WTC11 (cell line): Measurements from ENCODE around the gene PPFIBP1. TPM values are rescaled to one million over a fixed set of nuclear protein-coding genes. Genes with fewer than 3 reads are reported as not detected.

Experiments used
- ATAC-seq: fragments of 200-7000 bp; cut with Tn5 transposase; 2 replicates; pipeline ENCODE4 v1.10.0; 2021; ENCODE audit warnings: mild to moderate bottlenecking, moderate library complexity
- CTCF ChIA-PET: fragments of 300-600 bp; sonication (Branson Sonifier 250); formaldehyde crosslinking; loops from one replicate; lab custom pipeline; 2021; ENCODE audit warnings: antibody characterized with exemption; lab: Charles Lee
- POLR2A ChIA-PET: fragments of 350-600 bp; sonication (Branson Sonifier 250); formaldehyde crosslinking; loops from one replicate; lab custom pipeline; 2021; ENCODE audit warnings: antibody characterized with exemption; lab: Charles Lee
- DNase-seq: peaks from one replicate; pipeline ENCODE4 v3.0.0; 2021; ENCODE audit warnings: low spot score
- H3K27ac Mint-ChIP-seq: 2 replicates; pipeline ENCODE4 v1.8.0; 2021; ENCODE audit warnings: mixed read lengths
- H3K27me3 Mint-ChIP-seq: 2 replicates; pipeline ENCODE4 v1.8.0; 2021; ENCODE audit warnings: low read depth, mild to moderate bottlenecking, moderate library complexity, mixed read lengths
- H3K36me3 Mint-ChIP-seq: 2 replicates; pipeline ENCODE4 v1.8.0; 2021; ENCODE audit warnings: mixed read lengths
- H3K4me1 Mint-ChIP-seq: 2 replicates; pipeline ENCODE4 v1.8.0; 2022; ENCODE audit warnings: mixed read lengths
- H3K4me3 Mint-ChIP-seq: 2 replicates; pipeline ENCODE4 v1.8.0; 2021; ENCODE audit warnings: mild to moderate bottlenecking, moderate library complexity, mixed read lengths
- H3K9me3 Mint-ChIP-seq: 2 replicates; pipeline ENCODE4 v1.8.0; 2021; ENCODE audit warnings: mixed read lengths
- CBFB ChIP-seq: sonication (generic); formaldehyde crosslinking; IDR thresholded peaks from 2 replicates; pipeline ENCODE4 v1.8.1; 2022; ENCODE audit warnings: mild to moderate bottlenecking, low read depth, missing genetic modification reagents
- CREB1 ChIP-seq: sonication (generic); formaldehyde crosslinking; IDR thresholded peaks from 2 replicates; pipeline ENCODE4 v1.8.0; 2023; ENCODE audit warnings: mild to moderate bottlenecking, missing genetic modification reagents
- CREM ChIP-seq: sonication (generic); formaldehyde crosslinking; IDR thresholded peaks from 2 replicates; pipeline ENCODE4 v1.8.1; 2022; ENCODE audit warnings: mild to moderate bottlenecking, missing genetic modification reagents, moderate library complexity
- FOXJ3 ChIP-seq: sonication (generic); formaldehyde crosslinking; IDR thresholded peaks from 2 replicates; pipeline ENCODE4 v1.9.0; 2021; ENCODE audit warnings: missing genetic modification reagents, mild to moderate bottlenecking, borderline replicate concordance
- GRHL2 ChIP-seq: fragments of 250-450 bp; sonication (Bioruptor Pico); IDR thresholded peaks from 2 replicates; pipeline ENCODE4 v1.8.0; 2022; ENCODE audit warnings: mild to moderate bottlenecking, moderate library complexity; ENCODE audit not compliant: insufficient replicate concordance, severe bottlenecking
- JAZF1 ChIP-seq: fragments of 250-450 bp; sonication (Bioruptor Pico); IDR thresholded peaks from 2 replicates; pipeline ENCODE4 v1.9.0; 2021; ENCODE audit warnings: moderate library complexity, mild to moderate bottlenecking, inconsistent platforms
- JUN ChIP-seq: sonication (generic); formaldehyde crosslinking; IDR thresholded peaks from 2 replicates; pipeline ENCODE4 v1.8.0; 2023; ENCODE audit warnings: mild to moderate bottlenecking, missing genetic modification reagents
- KAT7 ChIP-seq: sonication (generic); formaldehyde crosslinking; IDR thresholded peaks from 2 replicates; pipeline ENCODE4 v1.8.1; 2023; ENCODE audit warnings: missing genetic modification reagents, mild to moderate bottlenecking, borderline replicate concordance
- NR2C2 ChIP-seq: sonication (generic); formaldehyde crosslinking; IDR thresholded peaks from 2 replicates; pipeline ENCODE4 v1.8.0; 2022; ENCODE audit warnings: mild to moderate bottlenecking, missing genetic modification reagents
- NR3C1 ChIP-seq: sonication (generic); formaldehyde crosslinking; conservative IDR thresholded peaks from 2 replicates; pipeline ENCODE4 v1.8.1; 2023; ENCODE audit warnings: low read depth, mild to moderate bottlenecking, missing genetic modification reagents
- RORB ChIP-seq: fragments of 250-450 bp; sonication (Bioruptor Pico); IDR thresholded peaks from 2 replicates; pipeline ENCODE4 v1.9.0; 2021; ENCODE audit warnings: mild to moderate bottlenecking
- SMAD4 ChIP-seq: sonication (generic); formaldehyde crosslinking; IDR thresholded peaks from 2 replicates; pipeline ENCODE4 v1.8.0; 2022; ENCODE audit warnings: mild to moderate bottlenecking, missing genetic modification reagents
- SP1 ChIP-seq: sonication (generic); formaldehyde crosslinking; conservative IDR thresholded peaks from 2 replicates; pipeline ENCODE4 v1.8.1; 2022; ENCODE audit warnings: missing genetic modification reagents
- TCF7 ChIP-seq: sonication (generic); formaldehyde crosslinking; IDR thresholded peaks from 2 replicates; pipeline ENCODE4 v1.8.0; 2022; ENCODE audit warnings: mild to moderate bottlenecking, low read depth, missing genetic modification reagents, moderate library complexity
- TEAD4 ChIP-seq: sonication (generic); formaldehyde crosslinking; IDR thresholded peaks from 2 replicates; pipeline ENCODE4 v1.8.0; 2022; ENCODE audit warnings: mild to moderate bottlenecking, missing genetic modification reagents
- ZNF121 ChIP-seq: sonication (generic); formaldehyde crosslinking; IDR thresholded peaks from 2 replicates; pipeline ENCODE4 v1.8.0; 2023; ENCODE audit warnings: missing genetic modification reagents
- ZNF138 ChIP-seq: sonication (generic); formaldehyde crosslinking; conservative IDR thresholded peaks from 2 replicates; pipeline ENCODE4 v1.8.1; 2022; ENCODE audit warnings: mild to moderate bottlenecking, moderate library complexity, missing genetic modification reagents
- ZNF671 ChIP-seq: fragments of 250-450 bp; sonication (Bioruptor Pico); IDR thresholded peaks from 2 replicates; pipeline ENCODE4 v1.8.0; 2021; ENCODE audit warnings: mild to moderate bottlenecking
- total RNA-seq: library from RNA; stranded (reverse); gene quantifications from 3 replicates; pipeline ENCODE4 v1.2.3, GENCODE V29; 2021
- TF ChIP-seq, protein P1 (sequence below): sonication (generic); formaldehyde crosslinking; IDR thresholded peaks from 2 replicates; pipeline ENCODE4 v1.8.0; 2022; ENCODE audit warnings: mild to moderate bottlenecking, missing genetic modification reagents
- TF ChIP-seq, protein P2 (sequence below): sonication (generic); formaldehyde crosslinking; IDR thresholded peaks from 2 replicates; pipeline ENCODE4 v1.8.1; 2023; ENCODE audit warnings: mild to moderate bottlenecking, missing genetic modification reagents, moderate library complexity
- TF ChIP-seq, protein P3 (sequence below): fragments of 250-450 bp; sonication (Bioruptor Pico); IDR thresholded peaks from 2 replicates; pipeline ENCODE4 v2.1.2; 2022; ENCODE audit warnings: mild to moderate bottlenecking, moderate library complexity
- TF ChIP-seq, protein P4 (sequence below): sonication (generic); formaldehyde crosslinking; IDR thresholded peaks from 2 replicates; pipeline ENCODE4 v1.8.1; 2022; ENCODE audit warnings: low read depth, missing genetic modification reagents, borderline replicate concordance
- TF ChIP-seq, protein P5 (sequence below): fragments of 250-450 bp; sonication (Bioruptor Pico); conservative IDR thresholded peaks from 2 replicates; pipeline ENCODE4 v1.9.0; 2021; ENCODE audit warnings: mild to moderate bottlenecking
- TF ChIP-seq, protein P6 (sequence below): fragments of 200-600 bp; IDR thresholded peaks from 2 replicates; pipeline ENCODE4 v1.8.0; 2022; ENCODE audit warnings: antibody characterized with exemption
- TF ChIP-seq, protein P7 (sequence below): sonication (generic); formaldehyde crosslinking; IDR thresholded peaks from 2 replicates; pipeline ENCODE4 v1.8.1; 2023; ENCODE audit warnings: mild to moderate bottlenecking, missing genetic modification reagents
- TF ChIP-seq, protein P8 (sequence below): fragments of 250-450 bp; sonication (Bioruptor Pico); IDR thresholded peaks from 2 replicates; pipeline ENCODE4 v1.9.0; 2021; ENCODE audit warnings: mild to moderate bottlenecking

PPFIBP1 gene
- total RNA-seq, 1 experiment from 2014 or later = 27.7 TPM

DNA sequence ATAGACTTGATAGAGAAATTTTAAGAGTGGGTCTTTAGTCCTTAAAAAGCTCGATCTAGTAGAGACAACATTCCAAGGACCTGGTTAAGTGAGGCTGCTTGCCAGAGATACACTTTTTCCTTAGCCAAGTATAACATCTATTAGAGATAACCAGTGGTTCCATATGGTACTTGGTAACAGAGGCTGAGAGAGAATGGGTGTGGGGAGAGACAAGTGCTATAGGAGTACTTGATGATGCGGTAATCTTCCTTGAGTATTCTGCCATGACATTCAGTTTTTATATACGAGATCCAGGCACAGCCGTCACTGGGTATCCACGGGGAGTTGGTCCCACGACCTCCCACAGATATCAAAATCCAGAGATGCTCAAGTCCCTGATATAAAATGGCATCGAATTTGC lies 94.8 kb downstream of the PPFIBP1 start:
- Mint-ChIP-seq H3K4me1 (peaks cover 12% of the 10 kb centered on the region), H3K4me3 (no peak overlapping the region), H3K27ac (no peak overlapping the region), H3K36me3 (peaks cover 4% of the 10 kb centered on the region), H3K27me3 (no peaks in the 10 kb centered on the region)
- CTCF ChIA-PET = no interaction called here
- ATAC-seq = no peak
- POLR2A ChIA-PET = no interaction called here
- TF ChIP-seq GRHL2 (CRISPR knock-in tag) (no peak), CREM (no peak), TEAD4 (CRISPR knock-in tag) (no peak), NR3C1 (CRISPR knock-in tag) (no peak), JAZF1 (CRISPR knock-in tag) (no peak), ZNF138 (CRISPR knock-in tag) (no peak), SMAD4 (CRISPR knock-in tag) (no peak), JUN (CRISPR knock-in tag) (no peak), KAT7 (CRISPR knock-in tag) (no peak), ZNF121 (no peak), ZNF671 (CRISPR knock-in tag) (no peak)
- TF ChIP-seq, protein P1, sequence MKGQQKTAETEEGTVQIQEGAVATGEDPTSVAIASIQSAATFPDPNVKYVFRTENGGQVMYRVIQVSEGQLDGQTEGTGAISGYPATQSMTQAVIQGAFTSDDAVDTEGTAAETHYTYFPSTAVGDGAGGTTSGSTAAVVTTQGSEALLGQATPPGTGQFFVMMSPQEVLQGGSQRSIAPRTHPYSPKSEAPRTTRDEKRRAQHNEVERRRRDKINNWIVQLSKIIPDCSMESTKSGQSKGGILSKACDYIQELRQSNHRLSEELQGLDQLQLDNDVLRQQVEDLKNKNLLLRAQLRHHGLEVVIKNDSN (CRISPR knock-in tag) = no peak
- TF ChIP-seq, protein P2, sequence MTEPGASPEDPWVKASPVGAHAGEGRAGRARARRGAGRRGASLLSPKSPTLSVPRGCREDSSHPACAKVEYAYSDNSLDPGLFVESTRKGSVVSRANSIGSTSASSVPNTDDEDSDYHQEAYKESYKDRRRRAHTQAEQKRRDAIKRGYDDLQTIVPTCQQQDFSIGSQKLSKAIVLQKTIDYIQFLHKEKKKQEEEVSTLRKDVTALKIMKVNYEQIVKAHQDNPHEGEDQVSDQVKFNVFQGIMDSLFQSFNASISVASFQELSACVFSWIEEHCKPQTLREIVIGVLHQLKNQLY = no peak
- TF ChIP-seq, protein P3, sequence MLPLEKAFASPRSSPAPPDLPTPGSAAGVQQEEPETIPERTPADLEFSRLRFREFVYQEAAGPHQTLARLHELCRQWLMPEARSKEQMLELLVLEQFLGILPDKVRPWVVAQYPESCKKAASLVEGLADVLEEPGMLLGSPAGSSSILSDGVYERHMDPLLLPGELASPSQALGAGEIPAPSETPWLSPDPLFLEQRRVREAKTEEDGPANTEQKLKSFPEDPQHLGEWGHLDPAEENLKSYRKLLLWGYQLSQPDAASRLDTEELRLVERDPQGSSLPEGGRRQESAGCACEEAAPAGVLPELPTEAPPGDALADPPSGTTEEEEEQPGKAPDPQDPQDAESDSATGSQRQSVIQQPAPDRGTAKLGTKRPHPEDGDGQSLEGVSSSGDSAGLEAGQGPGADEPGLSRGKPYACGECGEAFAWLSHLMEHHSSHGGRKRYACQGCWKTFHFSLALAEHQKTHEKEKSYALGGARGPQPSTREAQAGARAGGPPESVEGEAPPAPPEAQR (CRISPR knock-in tag) = no peak
- TF ChIP-seq, protein P4, sequence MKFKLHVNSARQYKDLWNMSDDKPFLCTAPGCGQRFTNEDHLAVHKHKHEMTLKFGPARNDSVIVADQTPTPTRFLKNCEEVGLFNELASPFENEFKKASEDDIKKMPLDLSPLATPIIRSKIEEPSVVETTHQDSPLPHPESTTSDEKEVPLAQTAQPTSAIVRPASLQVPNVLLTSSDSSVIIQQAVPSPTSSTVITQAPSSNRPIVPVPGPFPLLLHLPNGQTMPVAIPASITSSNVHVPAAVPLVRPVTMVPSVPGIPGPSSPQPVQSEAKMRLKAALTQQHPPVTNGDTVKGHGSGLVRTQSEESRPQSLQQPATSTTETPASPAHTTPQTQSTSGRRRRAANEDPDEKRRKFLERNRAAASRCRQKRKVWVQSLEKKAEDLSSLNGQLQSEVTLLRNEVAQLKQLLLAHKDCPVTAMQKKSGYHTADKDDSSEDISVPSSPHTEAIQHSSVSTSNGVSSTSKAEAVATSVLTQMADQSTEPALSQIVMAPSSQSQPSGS = no peak
- TF ChIP-seq, protein P5, sequence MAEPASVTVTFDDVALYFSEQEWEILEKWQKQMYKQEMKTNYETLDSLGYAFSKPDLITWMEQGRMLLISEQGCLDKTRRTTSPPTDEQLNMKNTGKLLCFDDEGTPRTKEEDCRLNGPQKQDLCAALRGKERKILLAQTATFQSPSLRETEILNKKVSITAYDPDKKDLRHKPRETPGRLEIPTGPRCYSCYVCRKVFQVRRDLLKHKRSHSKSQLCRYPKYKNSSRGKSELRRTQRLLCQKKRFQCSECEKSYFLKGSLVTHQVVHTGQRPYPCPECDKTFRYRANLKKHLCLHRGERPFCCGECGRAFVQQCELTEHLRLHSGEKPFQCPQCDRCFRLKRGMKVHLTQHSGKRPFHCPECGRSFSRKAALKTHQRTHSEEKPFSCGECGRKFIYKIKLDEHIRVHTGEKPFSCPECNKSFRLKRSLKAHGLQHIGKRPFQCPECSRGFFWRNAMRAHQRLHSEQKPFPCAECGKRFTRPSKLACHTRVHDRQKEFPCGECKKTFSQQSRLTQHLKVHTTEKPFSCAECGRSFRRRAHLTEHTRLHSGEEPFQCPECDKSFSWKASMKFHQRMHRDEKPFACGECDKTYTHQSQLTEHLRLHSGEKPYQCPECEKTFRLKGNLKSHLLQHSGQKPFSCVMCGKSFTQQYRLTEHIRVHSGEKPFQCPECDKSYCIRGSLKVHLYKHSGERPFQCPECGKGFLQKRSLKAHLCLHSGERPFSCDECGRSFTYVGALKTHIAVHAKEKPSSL (CRISPR knock-in tag) = no peak
- TF ChIP-seq, all 79 proteins: peak for 0
- H3K9me3 Mint-ChIP-seq = peaks cover 10% of the 10 kb centered on the region
- DNase-seq = no peak

DNA sequence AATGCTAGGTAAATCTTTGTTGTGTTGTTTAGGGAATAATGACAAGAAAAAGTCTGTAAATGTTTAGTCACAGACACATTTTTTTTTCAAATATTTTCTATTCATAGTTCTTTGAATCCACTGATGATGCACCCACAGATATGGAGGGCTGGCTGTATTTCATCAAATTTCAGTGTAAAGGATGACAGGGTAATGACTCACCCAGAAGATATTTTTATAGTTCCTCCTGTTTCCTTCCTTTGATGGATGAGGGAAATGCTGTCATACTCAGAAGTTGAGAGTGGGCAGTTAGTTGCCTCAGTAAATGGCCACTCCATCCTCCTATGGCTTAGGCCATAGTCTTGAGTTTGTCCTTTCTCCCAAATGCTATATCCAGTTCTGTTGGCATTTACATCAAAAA lies 95.3 kb downstream of the PPFIBP1 start:
- no peak for DNase-seq
- ChIA-PET CTCF (no interaction called here), POLR2A (no interaction called here)
- ATAC-seq = no peak
- Mint-ChIP-seq H3K9me3 (peaks cover 10% of the 10 kb centered on the region), H3K27me3 (no peaks in the 10 kb centered on the region), H3K27ac (no peak overlapping the region), H3K36me3 (peaks cover 4% of the 10 kb centered on the region), H3K4me3 (no peak overlapping the region), H3K4me1 (peaks cover 12% of the 10 kb centered on the region)
- TF ChIP-seq CBFB (CRISPR knock-in tag) (no peak), KAT7 (CRISPR knock-in tag) (no peak), GRHL2 (CRISPR knock-in tag) (no peak), RORB (CRISPR knock-in tag) (no peak), TCF7 (CRISPR knock-in tag) (no peak), FOXJ3 (no peak), CREB1 (no peak), SP1 (CRISPR knock-in tag) (no peak), NR2C2 (CRISPR knock-in tag) (no peak)
- TF ChIP-seq, protein P6, sequence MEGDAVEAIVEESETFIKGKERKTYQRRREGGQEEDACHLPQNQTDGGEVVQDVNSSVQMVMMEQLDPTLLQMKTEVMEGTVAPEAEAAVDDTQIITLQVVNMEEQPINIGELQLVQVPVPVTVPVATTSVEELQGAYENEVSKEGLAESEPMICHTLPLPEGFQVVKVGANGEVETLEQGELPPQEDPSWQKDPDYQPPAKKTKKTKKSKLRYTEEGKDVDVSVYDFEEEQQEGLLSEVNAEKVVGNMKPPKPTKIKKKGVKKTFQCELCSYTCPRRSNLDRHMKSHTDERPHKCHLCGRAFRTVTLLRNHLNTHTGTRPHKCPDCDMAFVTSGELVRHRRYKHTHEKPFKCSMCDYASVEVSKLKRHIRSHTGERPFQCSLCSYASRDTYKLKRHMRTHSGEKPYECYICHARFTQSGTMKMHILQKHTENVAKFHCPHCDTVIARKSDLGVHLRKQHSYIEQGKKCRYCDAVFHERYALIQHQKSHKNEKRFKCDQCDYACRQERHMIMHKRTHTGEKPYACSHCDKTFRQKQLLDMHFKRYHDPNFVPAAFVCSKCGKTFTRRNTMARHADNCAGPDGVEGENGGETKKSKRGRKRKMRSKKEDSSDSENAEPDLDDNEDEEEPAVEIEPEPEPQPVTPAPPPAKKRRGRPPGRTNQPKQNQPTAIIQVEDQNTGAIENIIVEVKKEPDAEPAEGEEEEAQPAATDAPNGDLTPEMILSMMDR = no peak
- TF ChIP-seq, protein P7, sequence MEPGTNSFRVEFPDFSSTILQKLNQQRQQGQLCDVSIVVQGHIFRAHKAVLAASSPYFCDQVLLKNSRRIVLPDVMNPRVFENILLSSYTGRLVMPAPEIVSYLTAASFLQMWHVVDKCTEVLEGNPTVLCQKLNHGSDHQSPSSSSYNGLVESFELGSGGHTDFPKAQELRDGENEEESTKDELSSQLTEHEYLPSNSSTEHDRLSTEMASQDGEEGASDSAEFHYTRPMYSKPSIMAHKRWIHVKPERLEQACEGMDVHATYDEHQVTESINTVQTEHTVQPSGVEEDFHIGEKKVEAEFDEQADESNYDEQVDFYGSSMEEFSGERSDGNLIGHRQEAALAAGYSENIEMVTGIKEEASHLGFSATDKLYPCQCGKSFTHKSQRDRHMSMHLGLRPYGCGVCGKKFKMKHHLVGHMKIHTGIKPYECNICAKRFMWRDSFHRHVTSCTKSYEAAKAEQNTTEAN (CRISPR knock-in tag) = no peak
- TF ChIP-seq, protein P8, sequence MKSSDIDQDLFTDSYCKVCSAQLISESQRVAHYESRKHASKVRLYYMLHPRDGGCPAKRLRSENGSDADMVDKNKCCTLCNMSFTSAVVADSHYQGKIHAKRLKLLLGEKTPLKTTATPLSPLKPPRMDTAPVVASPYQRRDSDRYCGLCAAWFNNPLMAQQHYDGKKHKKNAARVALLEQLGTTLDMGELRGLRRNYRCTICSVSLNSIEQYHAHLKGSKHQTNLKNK (CRISPR knock-in tag) = no peak
